ENCODE measurements around the gene KRT84. TPM values are rescaled to one million over a fixed set of nuclear protein-coding genes. Genes with fewer than 3 reads are reported as not detected.

The KRT84 gene
- total RNA-seq, 2 experiments from 2014 or later = not detected

DNA sequence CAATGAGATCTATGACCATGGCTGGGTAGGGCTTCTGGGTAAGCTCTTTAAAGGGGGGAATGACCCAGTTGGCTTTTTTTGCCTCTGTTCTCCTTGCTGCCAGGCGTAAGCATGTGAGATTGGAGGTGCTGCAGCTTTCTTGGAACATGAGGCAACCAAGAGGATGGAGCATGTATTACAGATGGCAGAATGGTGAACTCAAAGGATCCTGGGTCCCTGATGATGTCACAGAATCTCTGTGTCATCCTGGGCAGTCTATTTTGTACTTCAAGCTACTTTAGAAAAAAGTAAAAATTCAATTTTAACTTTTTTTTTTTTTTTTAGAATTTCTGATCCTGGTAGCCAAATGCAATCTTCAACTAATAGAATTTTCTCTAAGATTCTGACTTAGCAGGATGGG is 12.7 kb upstream of the KRT84 start:
- Histone ChIP-seq H3K27ac (ENCODE audit: low read depth in 1 of 2, low read length in 2 of 2) (no peak overlapping the region), H3K27me3 (ENCODE audit: control insufficient read depth in 1 of 2, insufficient read depth in 2 of 2, low read length in 2 of 2) (peaks cover 0 to 5% of the 10 kb centered on the region in 2 experiments), H3K36me3 (ENCODE audit: insufficient read depth, low read length) (no peaks in the 10 kb centered on the region), H3K4me1 (ENCODE audit: insufficient read depth, low read length) (no peaks in the 10 kb centered on the region), H3K4me3 (ENCODE audit: low read length) (no peak overlapping the region), H3K9me3 (ENCODE audit: control insufficient read depth in 1 of 2, insufficient read depth in 1 of 2, low read length in 2 of 2) (no peaks in the 10 kb centered on the region)
- TF ChIP-seq, protein P1, sequence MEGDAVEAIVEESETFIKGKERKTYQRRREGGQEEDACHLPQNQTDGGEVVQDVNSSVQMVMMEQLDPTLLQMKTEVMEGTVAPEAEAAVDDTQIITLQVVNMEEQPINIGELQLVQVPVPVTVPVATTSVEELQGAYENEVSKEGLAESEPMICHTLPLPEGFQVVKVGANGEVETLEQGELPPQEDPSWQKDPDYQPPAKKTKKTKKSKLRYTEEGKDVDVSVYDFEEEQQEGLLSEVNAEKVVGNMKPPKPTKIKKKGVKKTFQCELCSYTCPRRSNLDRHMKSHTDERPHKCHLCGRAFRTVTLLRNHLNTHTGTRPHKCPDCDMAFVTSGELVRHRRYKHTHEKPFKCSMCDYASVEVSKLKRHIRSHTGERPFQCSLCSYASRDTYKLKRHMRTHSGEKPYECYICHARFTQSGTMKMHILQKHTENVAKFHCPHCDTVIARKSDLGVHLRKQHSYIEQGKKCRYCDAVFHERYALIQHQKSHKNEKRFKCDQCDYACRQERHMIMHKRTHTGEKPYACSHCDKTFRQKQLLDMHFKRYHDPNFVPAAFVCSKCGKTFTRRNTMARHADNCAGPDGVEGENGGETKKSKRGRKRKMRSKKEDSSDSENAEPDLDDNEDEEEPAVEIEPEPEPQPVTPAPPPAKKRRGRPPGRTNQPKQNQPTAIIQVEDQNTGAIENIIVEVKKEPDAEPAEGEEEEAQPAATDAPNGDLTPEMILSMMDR (IDR thresholded peaks at IDR 0.05) = no peak
- H3K36me3 Mint-ChIP-seq (ENCODE audit: low read depth) = no peaks in the 10 kb centered on the region
- intact Hi-C loops (cut with DNase I, micrococcal nuclease) = no loop called here
- ATAC-seq (ENCODE audit: poor library complexity) (no peak), DNase-seq (no peak)
- H3K27ac Mint-ChIP-seq = no peak overlapping the region
- H3K4me3 Mint-ChIP-seq = no peak overlapping the region
- H3K4me1 Mint-ChIP-seq (ENCODE audit: low read depth) = no peaks in the 10 kb centered on the region
- H3K27me3 Mint-ChIP-seq = peaks cover 11% of the 10 kb centered on the region
- POLR2A ChIA-PET = no interaction called here
- CTCF ChIA-PET = no interaction called here
- no peaks in the 10 kb centered on the region for H3K9me3 Mint-ChIP-seq

DNA sequence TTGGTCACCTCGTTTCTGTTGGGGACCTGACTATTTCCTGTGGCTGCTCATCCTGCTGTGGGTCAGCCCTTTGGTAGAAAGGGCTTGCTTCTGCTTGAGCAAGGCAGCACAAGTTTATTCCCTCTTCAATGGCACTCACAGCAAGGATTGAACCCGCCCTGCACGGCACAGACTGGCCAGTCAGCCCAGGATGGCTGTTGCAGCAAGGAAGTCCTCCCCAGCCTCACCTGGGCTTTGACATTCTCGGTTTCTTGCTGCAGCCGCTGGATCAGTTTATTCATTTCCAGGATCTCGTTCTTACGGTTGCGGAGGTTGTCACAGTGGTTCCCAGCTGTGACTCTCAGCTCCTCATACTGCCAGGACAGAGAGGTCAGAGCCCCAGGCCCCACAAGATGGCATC is 11.2 kb upstream of the KRT84 start:
- no peak for DNase-seq
- no peaks in the 10 kb centered on the region for H3K9me3 ChIP-seq (ENCODE audit: control insufficient read depth in 1 of 2, insufficient read depth in 1 of 2, low read length in 2 of 2)
- Mint-ChIP-seq H3K27me3 (peaks cover 11% of the 10 kb centered on the region), H3K27ac (no peak overlapping the region), H3K4me1 (ENCODE audit: low read depth) (no peaks in the 10 kb centered on the region), H3K36me3 (ENCODE audit: low read depth) (no peaks in the 10 kb centered on the region), H3K9me3 (no peaks in the 10 kb centered on the region), H3K4me3 (no peak overlapping the region)
- ChIA-PET POLR2A (no interaction called here), CTCF (no interaction called here)
- TF ChIP-seq, protein P1 (IDR thresholded peaks at IDR 0.05) = no peak
- intact Hi-C loops (cut with DNase I, micrococcal nuclease) = no loop called here
- no peaks in the 10 kb centered on the region for H3K36me3 ChIP-seq (ENCODE audit: insufficient read depth, low read length)
- H3K4me3 ChIP-seq (ENCODE audit: low read length) = no peak overlapping the region
- no peak overlapping the region for H3K27ac ChIP-seq (ENCODE audit: low read depth in 1 of 2, low read length in 2 of 2)
- peaks cover 0 to 5% of the 10 kb centered on the region in 2 experiments for H3K27me3 ChIP-seq (ENCODE audit: control insufficient read depth in 1 of 2, insufficient read depth in 2 of 2, low read length in 2 of 2)
- H3K4me1 ChIP-seq (ENCODE audit: insufficient read depth, low read length) = no peaks in the 10 kb centered on the region
- ATAC-seq (ENCODE audit: poor library complexity) = no peak

- ChIA-PET CTCF (no interaction called here), POLR2A (no interaction called here)
- no peaks in the 10 kb centered on the region for H3K4me1 Mint-ChIP-seq (ENCODE audit: low read depth)
- no peak overlapping the region for H3K27ac ChIP-seq (ENCODE audit: low read depth in 1 of 2, low read length in 2 of 2)
- no peak overlapping the region for H3K4me3 Mint-ChIP-seq
- H3K27me3 ChIP-seq (ENCODE audit: control insufficient read depth in 1 of 2, insufficient read depth in 2 of 2, low read length in 2 of 2) = peaks cover 0 to 3% of the 10 kb centered on the region in 2 experiments
- no peaks in the 10 kb centered on the region for H3K36me3 ChIP-seq (ENCODE audit: insufficient read depth, low read length)
- intact Hi-C loops (cut with DNase I, micrococcal nuclease) = no loop called here
- no peak overlapping the region for H3K4me3 ChIP-seq (ENCODE audit: low read length)
- H3K9me3 ChIP-seq (ENCODE audit: control insufficient read depth in 1 of 2, insufficient read depth in 1 of 2, low read length in 2 of 2) = no peaks in the 10 kb centered on the region
- peaks cover 11% of the 10 kb centered on the region for H3K27me3 Mint-ChIP-seq
- DNase-seq (peak in 3 of 14 experiments; percentile 14 to 30 (median 17)), ATAC-seq (ENCODE audit: poor library complexity) (no peak)
- no peaks in the 10 kb centered on the region for H3K9me3 Mint-ChIP-seq
- no peak overlapping the region for H3K27ac Mint-ChIP-seq
- H3K4me1 ChIP-seq (ENCODE audit: insufficient read depth, low read length) = no peaks in the 10 kb centered on the region
- TF ChIP-seq, protein P1 (IDR thresholded peaks at IDR 0.05) = no peak
- no peaks in the 10 kb centered on the region for H3K36me3 Mint-ChIP-seq (ENCODE audit: low read depth)
Observed at GRCh38 chr12:52395761-52396434, 10.4 kb upstream of the KRT84 start.
